Measurements from ENCODE around the gene TCTN1. TPM values are rescaled to one million over a fixed set of nuclear protein-coding genes. Genes with fewer than 3 reads are reported as not detected.
A peak's percentile ranks its signal among the peaks of the same experiment; 100 is the strongest.
"Not testable (repeated sequence)": the region's sequence is repeated elsewhere in the genome, so short reads cannot be mapped to it uniquely, and the experiment has no call there.

TCTN1 gene
- total RNA-seq, 2 donors from 2014 or later = 45.5 to 68.7 TPM

GRCh38 chr12:110583137-110584059 lies 30.5 kb upstream of the TCTN1 start, which contains the start of gene PPTC7:
PPTC7 (minus strand) TSS chr12:110583318; CDS start chr12:110583031, 287 bp downstream.
- no peaks in the 10 kb centered on the region for H3K4me1 ChIP-seq (replicated peaks)
- DNase-seq (ENCODE audit: low spot score) = peak; percentile 96
- no peaks in the 10 kb centered on the region for H3K9me3 ChIP-seq
- TF ChIP-seq POLR2AphosphoS5 (IDR thresholded peaks at IDR 0.05) (peak; percentile 98), CTCF (IDR thresholded peaks at IDR 0.05) (peak in 1 of 4 experiments; percentile 19), POLR2A (IDR thresholded peaks at IDR 0.05) (peak; percentile 92)
- peak within 1 kb of the TSS; percentile 77 to 90 for H3K4me3 ChIP-seq
- H3K36me3 ChIP-seq = no peaks in the 10 kb centered on the region
- WGBS = 6% methylated on average over 23 of the region's 52 CpGs
- no peaks in the 10 kb centered on the region for H3K27me3 ChIP-seq (replicated peaks; ENCODE audit: insufficient read depth)
- H3K27ac ChIP-seq = peak within 1 kb of the TSS; percentile 89 to 90
- intact Hi-C loops (cut with DNase I) = loop anchor here (5.0 kb wide), 1 partner anchor 36 kb away; no protein-coding TSS in a partner anchor

- no peaks in the 10 kb centered on the region for H3K27me3 ChIP-seq (replicated peaks; ENCODE audit: insufficient read depth)
- H3K27ac ChIP-seq = peak overlapping the region; percentile 43 to 46
- H3K9me3 ChIP-seq = no peaks in the 10 kb centered on the region
- H3K36me3 ChIP-seq = no peaks in the 10 kb centered on the region
- DNase-seq (ENCODE audit: low spot score) = peak; percentile 46
- 10% methylated on average over 7 of the region's 7 CpGs for WGBS
- intact Hi-C loops (cut with DNase I) = no loop called here
- H3K4me3 ChIP-seq = no peak overlapping the region
- H3K4me1 ChIP-seq (replicated peaks) = no peaks in the 10 kb centered on the region
- TF ChIP-seq POLR2AphosphoS5 (IDR thresholded peaks at IDR 0.05) = peak; percentile 44
- TF ChIP-seq CTCF (IDR thresholded peaks at IDR 0.05) = no peak
- TF ChIP-seq POLR2A (IDR thresholded peaks at IDR 0.05) = no peak
Observed at GRCh38 chr12:110585231-110585799, 28.6 kb upstream of the TCTN1 start.

GRCh38 chr12:110587102-110587501 lies 26.8 kb upstream of the TCTN1 start:
- H3K9me3 ChIP-seq; H3K4me3 ChIP-seq; DNase-seq (ENCODE audit: low spot score); intact Hi-C loops (cut with DNase I); H3K36me3 ChIP-seq; H3K4me1 ChIP-seq (replicated peaks); H3K27ac ChIP-seq; H3K27me3 ChIP-seq (replicated peaks; ENCODE audit: insufficient read depth): not testable (repeated sequence)
- WGBS = 85% methylated on average over 2 of the region's 2 CpGs

- DNase-seq (ENCODE audit: low spot score) = no peak
- Histone ChIP-seq H3K36me3 (no peaks in the 10 kb centered on the region), H3K9me3 (no peaks in the 10 kb centered on the region), H3K4me1 (replicated peaks) (no peaks in the 10 kb centered on the region), H3K27me3 (replicated peaks; ENCODE audit: insufficient read depth) (no peaks in the 10 kb centered on the region), H3K4me3 (no peak overlapping the region), H3K27ac (no peak overlapping the region)
- intact Hi-C loops (cut with DNase I) = no loop called here
- TF ChIP-seq POLR2AphosphoS5 (IDR thresholded peaks at IDR 0.05) (no peak), POLR2A (IDR thresholded peaks at IDR 0.05) (no peak), CTCF (IDR thresholded peaks at IDR 0.05) (no peak)
- WGBS = 100% methylated on average over 1 of the region's 1 CpG
Observed at GRCh38 chr12:110590059-110590458, 23.9 kb upstream of the TCTN1 start.

GRCh38 chr12:110590806-110591326 lies 23.1 kb upstream of the TCTN1 start:
- H3K9me3 ChIP-seq = no peaks in the 10 kb centered on the region
- H3K4me1 ChIP-seq (replicated peaks) = no peaks in the 10 kb centered on the region
- no peak overlapping the region for H3K4me3 ChIP-seq
- H3K27me3 ChIP-seq (replicated peaks; ENCODE audit: insufficient read depth) = no peaks in the 10 kb centered on the region
- TF ChIP-seq POLR2A (IDR thresholded peaks at IDR 0.05) = no peak
- TF ChIP-seq POLR2AphosphoS5 (IDR thresholded peaks at IDR 0.05) = peak; percentile 12
- no peak for DNase-seq (ENCODE audit: low spot score)
- 57% methylated on average over 3 of the region's 3 CpGs for WGBS
- H3K27ac ChIP-seq = no peak overlapping the region
- intact Hi-C loops (cut with DNase I) = no loop called here
- H3K36me3 ChIP-seq = no peaks in the 10 kb centered on the region

Data from prostate gland (tissue), 2 donors.